ENCODE measurements around the gene FRMPD4.
"Not testable (repeated sequence)": the region's sequence is repeated elsewhere in the genome, so short reads cannot be mapped to it uniquely, and the experiment has no call there.

Gene FRMPD4

DNA sequence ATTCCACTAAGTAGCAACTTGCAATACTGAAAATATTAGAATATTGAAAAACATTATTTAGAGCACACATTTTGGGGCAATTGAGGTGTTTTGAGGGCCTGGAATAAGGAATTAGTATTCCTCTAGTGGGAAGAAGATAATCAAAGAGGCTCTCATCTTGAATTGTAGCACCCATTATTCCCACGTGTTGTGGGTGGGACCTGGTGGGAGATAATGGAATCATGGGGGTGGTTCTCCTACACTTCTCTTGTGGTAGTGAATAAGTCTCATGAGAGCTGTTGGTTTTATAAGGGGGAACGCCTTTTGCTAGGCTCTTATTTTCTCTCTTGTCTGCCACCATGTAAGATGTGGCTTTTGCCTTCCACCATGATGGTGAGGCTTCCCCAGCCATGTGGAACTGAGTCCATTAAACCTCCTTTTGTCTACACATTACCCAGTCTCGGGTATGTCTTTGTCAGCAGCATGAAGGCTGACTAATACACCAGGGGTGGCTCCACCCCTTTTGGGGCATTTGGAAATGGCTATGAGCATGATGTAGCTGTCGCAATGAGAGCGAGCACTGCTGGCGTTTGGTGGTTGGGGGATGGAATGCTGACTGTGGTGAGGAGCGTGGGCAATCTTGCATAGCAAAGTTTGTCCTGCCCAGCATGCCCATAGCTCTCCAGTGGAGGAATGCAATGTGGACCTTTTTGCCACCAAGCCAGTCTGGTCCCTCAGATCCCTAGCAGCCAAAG, 308.2 kb downstream of the FRMPD4 start:
- no peak for DNase-seq

DNA sequence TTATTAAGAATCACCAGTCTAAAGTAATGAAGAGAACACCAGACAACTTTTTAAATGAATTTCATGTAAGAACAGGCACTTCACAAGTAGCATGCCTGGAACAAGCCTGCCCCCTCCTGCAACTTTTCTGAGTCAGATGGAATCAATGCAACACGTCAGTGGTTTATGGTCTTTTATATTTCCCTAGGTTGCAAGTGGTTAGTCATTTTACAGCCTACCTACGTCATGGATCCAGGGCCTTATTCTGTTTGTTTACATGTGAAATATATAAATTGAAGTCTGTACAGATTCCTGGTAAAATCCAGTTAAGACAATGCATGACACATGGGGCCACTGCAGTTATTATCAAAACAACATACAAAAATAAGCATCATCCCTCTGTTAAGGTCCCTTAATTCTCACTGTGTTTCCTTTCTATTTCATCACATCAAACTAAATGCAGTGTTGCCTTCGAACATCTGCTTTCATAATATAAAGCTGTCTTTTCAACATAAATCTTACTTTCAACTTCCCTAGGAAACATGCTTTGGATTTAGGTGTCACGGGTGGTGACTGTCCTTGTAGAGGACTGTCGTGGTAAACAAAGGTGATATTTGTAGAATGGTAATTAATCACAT, 309.3 kb downstream of the FRMPD4 start:
- no peak for DNase-seq

GRCh38 chrX:12452268-12452667, 314.0 kb downstream of the FRMPD4 start:
- no peak for DNase-seq

GRCh38 chrX:12460929-12461328, 322.7 kb downstream of the FRMPD4 start:
- no peak for DNase-seq

DNA sequence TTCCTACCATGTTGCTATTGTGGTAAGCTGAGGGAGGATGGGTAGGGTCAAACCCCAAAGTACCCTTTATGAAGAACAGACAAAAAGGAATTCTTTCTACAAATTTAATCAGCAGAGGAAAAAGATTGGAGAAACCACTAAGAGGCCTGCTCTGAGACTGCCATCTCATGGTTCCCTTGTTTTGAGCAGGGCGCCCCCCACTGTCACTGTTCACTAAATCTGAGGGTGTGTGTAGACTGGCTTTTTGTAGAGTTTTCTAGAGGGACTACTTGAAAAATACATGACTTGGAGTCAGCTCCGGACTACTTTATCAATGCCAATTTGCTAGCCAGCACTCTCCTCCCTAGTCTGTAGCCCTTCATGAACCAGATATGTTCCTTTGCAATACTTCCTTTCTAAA, 324.8 kb downstream of the FRMPD4 start:
- no peak for DNase-seq

DNA sequence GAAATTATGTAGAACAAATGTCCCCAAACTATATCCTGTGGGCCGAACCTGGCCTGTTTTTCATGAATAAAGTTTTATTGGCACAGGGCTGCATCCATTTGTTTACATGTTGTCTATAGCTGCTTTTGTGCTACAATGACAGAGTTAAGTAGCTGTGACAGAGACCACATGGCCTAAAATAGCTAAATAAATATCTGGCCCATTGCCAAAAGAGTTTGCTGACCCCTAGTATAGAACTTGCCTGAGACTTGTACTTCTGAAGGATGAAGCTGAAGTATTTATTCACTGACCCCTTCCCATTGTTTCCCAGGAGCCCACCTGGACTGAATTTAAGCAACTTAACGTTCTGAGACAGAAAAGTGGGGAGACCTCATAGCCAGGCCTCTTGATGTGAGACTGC, 325.6 kb downstream of the FRMPD4 start:
- no peak for DNase-seq

DNA sequence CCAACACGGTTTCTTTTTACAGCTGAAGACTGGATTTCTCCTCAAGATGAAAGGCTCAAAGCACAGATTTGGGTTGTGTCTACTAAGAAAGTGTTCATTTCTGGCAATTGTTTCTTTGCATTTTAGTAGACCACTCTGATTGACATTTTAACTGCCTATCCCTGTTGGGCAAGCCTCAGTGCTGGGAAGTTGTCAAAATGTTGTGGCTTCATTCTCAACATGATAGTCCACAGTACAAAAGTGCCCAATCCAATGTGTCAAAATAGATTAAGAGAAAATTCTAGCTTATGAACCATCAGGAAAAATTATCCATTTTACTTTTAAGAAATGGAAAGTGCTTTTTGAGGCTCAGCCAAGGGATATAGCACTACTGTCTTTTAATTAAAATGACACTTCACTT, 329.0 kb downstream of the FRMPD4 start:
- no peak for DNase-seq

- no peak for DNase-seq
These were observed 331.0 kb downstream of the FRMPD4 start for GRCh38 chrX:12469296-12469695.

DNA sequence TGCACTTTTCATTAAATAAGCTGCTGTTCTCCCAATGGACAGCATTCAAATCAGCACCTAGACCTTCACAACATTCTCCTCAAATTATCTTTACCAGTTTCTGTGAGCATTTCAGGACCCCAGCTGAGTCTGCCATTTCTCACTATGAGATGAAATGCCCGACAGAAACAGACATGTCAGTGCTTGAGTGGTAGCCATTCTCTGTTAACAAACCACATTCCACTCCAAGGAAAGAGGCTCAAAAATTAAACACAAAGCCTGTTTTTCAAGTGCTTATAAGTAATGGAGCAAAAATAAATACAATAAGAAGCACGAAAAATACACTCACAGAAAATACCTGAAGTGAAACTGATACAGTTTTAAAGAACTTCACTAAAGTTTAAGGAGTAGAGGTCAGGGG, 332.8 kb downstream of the FRMPD4 start:
- no peak for DNase-seq

- no peak for DNase-seq
These were observed 342.7 kb downstream of the FRMPD4 start for GRCh38 chrX:12480956-12481355.

GRCh38 chrX:12488220-12488619, 349.9 kb downstream of the FRMPD4 start:
- DNase-seq = no peak

GRCh38 chrX:12488771-12489170, 350.5 kb downstream of the FRMPD4 start:
- no peak for DNase-seq

- DNase-seq = no peak
These were observed 351.1 kb downstream of the FRMPD4 start for GRCh38 chrX:12489341-12489740.

DNA sequence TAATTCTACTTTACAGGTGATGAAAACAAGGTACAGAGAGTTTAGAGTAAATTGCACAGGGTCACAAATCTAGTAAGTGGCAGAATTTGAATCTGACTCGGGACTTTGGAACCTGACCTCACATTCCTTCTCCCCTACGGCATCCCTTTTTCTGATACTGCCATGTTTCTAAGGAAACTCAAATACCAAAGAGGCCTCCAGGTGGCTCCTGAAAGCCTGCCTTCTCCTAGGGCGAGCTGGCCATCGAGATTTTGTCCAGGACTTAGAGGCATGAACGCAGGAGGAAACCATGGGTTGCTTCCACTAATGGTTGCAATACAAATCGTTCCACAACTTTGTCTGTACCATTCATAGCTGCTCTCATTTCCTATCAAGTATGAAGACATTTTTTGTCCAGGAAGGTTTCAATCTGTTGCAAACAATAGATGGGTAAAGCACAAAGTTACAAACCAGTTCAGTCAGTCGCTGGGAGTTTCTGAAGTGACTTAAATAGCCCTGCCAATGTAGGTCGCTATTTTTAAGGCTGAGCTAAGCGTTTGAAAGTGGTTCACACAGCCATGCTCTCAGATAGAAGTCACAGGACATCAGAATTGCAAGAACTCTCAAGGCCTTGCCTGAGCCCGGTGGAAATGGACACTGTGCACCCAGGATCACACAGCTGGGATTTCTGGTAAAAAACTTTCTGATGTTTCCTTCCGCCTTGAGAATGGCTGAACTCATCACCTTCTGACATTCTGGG, 356.3 kb downstream of the FRMPD4 start:
- DNase-seq = no peak

- DNase-seq = no peak
These were observed 358.1 kb downstream of the FRMPD4 start for GRCh38 chrX:12496343-12496742.

DNA sequence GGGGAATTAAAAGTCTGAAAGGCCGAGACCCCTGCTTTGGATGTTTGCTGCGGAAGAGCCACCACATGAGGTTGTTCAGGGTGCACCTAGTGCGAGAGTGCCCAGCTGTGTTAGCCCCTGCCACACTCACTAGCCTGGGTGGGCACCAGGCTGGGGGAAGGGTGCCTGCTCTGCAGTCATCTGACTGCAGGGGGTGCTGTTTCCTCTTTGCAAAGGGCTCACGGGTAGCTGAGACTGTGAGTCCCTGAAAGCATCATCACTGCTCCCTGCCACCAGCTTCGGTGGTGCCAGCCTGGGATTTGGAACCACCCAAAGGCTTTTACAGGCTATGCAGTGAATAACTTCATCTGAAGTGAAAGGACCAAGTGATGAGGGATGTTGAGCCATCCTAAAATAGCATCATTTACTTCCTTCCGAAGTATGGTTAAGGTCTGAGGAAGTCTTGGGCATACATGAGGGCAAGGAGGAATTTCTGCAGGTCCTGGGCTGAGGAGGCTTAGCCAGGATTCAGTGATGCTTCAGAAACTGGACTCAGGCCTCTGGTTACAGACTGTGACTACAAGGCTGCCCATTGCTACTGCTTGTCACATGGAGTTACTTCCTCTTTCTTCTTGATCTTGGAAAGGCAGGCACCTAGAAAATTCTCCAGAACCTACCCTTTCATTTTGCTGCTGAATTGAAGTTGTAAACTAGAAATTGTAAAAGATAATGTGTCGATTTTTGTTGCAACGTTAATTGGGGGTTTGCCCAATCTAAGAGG, 359.7 kb downstream of the FRMPD4 start:
- DNase-seq = peak; percentile 2

DNA sequence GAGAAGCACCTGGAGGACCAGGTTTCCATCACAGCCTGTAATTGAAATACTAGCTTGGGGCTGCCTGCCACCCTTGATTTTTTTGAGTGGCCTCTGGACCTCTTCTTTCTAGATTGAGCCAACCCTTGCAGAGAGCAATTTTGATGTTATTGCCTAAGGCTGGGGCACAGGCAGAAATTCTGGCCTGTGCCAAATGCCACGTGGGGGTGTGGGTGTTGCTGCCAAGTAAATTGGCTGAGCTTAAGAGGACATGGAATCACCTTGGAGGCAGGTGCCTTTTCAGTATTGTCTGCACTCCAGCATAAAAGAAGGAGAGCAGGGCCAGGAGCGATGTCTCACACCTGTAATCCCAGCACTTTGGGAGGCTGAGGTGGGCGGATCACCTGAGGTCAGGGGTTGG, 366.9 kb downstream of the FRMPD4 start:
- DNase-seq = no peak

DNA sequence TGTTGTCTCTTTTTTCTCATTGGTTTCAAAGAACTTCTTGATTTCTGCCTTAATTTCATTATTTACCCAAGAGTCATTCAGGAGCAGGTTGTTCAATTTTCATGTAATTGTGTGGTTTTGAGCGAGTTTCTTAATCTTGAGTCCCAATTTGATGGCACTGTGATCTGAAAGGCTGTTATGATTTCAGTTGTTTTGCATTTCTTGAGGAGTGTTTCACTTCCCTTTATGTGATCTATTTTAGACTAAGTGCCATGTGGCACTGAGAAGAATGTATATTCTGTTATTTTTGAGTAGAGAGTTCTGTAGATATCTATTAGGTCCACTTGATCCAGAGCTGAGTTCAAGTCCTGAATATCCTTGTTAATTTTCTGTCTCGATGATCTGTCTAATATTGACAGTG, 377.1 kb downstream of the FRMPD4 start:
- not testable (repeated sequence) for DNase-seq

DNA sequence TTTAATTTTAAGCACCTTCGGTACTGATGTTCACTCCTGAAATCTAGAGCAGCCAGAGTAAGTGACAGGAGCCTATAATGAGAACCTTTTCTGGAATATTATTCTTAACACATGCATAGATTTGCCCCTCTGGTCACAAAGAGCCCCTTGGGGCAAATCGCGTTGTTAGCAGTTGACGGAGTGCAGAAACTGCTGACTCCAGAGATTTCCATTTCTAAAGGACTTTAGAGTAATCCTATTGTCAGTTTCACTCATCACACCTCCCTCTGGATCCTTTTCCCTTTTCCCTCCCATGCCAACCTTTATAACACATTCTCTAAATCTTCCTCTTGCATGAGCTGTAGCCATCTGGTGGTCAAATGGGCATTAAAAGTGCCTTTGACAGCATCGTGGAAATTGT, 388.0 kb downstream of the FRMPD4 start:
- no peak for DNase-seq

DNA sequence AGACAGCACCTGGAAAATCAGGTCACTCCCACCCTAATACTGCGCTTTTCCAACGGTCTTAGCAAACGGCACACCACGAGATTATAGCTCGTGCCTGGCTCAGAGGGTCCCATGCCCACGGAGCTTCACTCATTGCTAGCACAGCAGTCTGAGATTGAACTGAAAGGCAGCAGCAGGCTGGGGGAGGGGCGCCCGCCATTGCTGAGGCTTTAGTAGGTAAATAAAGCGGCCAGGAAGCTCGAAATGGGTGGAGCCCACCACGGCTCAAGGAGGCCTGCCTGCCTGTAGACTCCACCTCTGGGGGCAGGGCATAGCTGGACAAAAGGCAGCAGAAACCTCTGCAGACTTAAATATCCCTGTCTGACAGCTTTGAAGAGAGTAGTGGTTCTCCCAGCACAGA, 399.8 kb downstream of the FRMPD4 start:
- DNase-seq = not testable (repeated sequence)

- not testable (repeated sequence) for DNase-seq
These were observed 404.0 kb downstream of the FRMPD4 start for GRCh38 chrX:12542251-12542650.

GRCh38 chrX:12548341-12548740, 410.1 kb downstream of the FRMPD4 start:
- no peak for DNase-seq

- DNase-seq = no peak
These were observed 410.5 kb downstream of the FRMPD4 start for GRCh38 chrX:12548746-12549145.
